GM23338 (cell line): ENCODE results near the gene TRIAP1. TPM values are rescaled to one million over a fixed set of nuclear protein-coding genes. Genes with fewer than 3 reads are reported as not detected.

Experiments
- ATAC-seq: fragments of 200-7000 bp; cut with Tn5 transposase; 3 replicates; pipeline ENCODE4 v1.9.1; 2020
- DNase-seq: peaks from one replicate; pipeline ENCODE4 v3.0.0-alpha.2; 2015; ENCODE audit warnings: low spot score
- H2AFZ ChIP-seq: fragments of 200-600 bp; sonication (generic); 2 replicates; pipeline ENCODE4 v1.8.0; 2016; ENCODE audit warnings: antibody characterized with exemption, mild to moderate bottlenecking, moderate library complexity
- H3F3A ChIP-seq: fragments of 200-600 bp; sonication (generic); replicated peaks from 2 replicates; pipeline ENCODE4 v1.8.0; 2017; ENCODE audit warnings: antibody characterized with exemption, mixed run types, low read depth
- H3K27ac ChIP-seq: fragments of 200-600 bp; sonication (generic); 2 replicates; pipeline ENCODE4 v1.6.1; 2016; ENCODE audit warnings: low read depth
- H3K27me3 ChIP-seq: fragments of 200-600 bp; sonication (generic); 2 replicates; pipeline ENCODE4 v1.8.0; 2016; ENCODE audit warnings: mild to moderate bottlenecking, mixed run types, moderate library complexity; ENCODE audit not compliant: insufficient read depth
- H3K36me3 ChIP-seq: fragments of 200-600 bp; sonication (generic); 2 replicates; pipeline ENCODE4 v1.8.0; 2016; ENCODE audit warnings: mild to moderate bottlenecking; ENCODE audit not compliant: insufficient read depth
- H3K4me1 ChIP-seq: fragments of 200-600 bp; sonication (generic); 2 replicates; pipeline ENCODE4 v1.8.0; 2016; ENCODE audit warnings: mild to moderate bottlenecking, moderate library complexity; ENCODE audit not compliant: insufficient read depth
- H3K4me2 ChIP-seq: fragments of 200-600 bp; sonication (generic); 2 replicates; pipeline ENCODE4 v1.7.1; 2017; ENCODE audit warnings: mixed run types
- H3K4me3 ChIP-seq: fragments of 200-600 bp; sonication (generic); 2 replicates; pipeline ENCODE4 v1.6.1; 2016; ENCODE audit warnings: mixed run types
- H3K79me2 ChIP-seq: fragments of 200-600 bp; sonication (generic); replicated peaks from 2 replicates; pipeline ENCODE4 v1.8.0; 2017; ENCODE audit warnings: mild to moderate bottlenecking; ENCODE audit not compliant: insufficient read depth
- H3K9me2 ChIP-seq: fragments of 200-600 bp; sonication (generic); 2 replicates; pipeline ENCODE4 v1.8.0; 2017; ENCODE audit not compliant: insufficient read depth
- H4K20me1 ChIP-seq: fragments of 200-600 bp; sonication (generic); replicated peaks from 2 replicates; pipeline ENCODE4 v1.8.0; 2017; ENCODE audit warnings: mild to moderate bottlenecking; ENCODE audit not compliant: insufficient read depth
- H3K27ac Mint-ChIP-seq: 2 replicates; pipeline ENCODE4 v1.8.0; 2020; ENCODE audit warnings: inconsistent platforms, mild to moderate bottlenecking, moderate library complexity, mixed read lengths
- H3K27me3 Mint-ChIP-seq: 3 replicates; pipeline ENCODE4 v1.8.0; 2022; ENCODE audit warnings: low read depth, mild to moderate bottlenecking, moderate library complexity, mixed read lengths, inconsistent platforms; ENCODE audit not compliant: insufficient read depth, poor library complexity
- H3K36me3 Mint-ChIP-seq: 3 replicates; pipeline ENCODE4 v1.8.0; 2021; ENCODE audit warnings: low read depth, mild to moderate bottlenecking, inconsistent platforms, moderate library complexity, mixed read lengths
- H3K4me1 Mint-ChIP-seq: 3 replicates; pipeline ENCODE4 v1.8.0; 2020; ENCODE audit warnings: mild to moderate bottlenecking, inconsistent platforms, mixed read lengths
- H3K4me3 Mint-ChIP-seq: 3 replicates; pipeline ENCODE4 v1.8.0; 2021; ENCODE audit warnings: moderate library complexity, mild to moderate bottlenecking, inconsistent platforms, mixed read lengths
- H3K9me3 Mint-ChIP-seq: 3 replicates; pipeline ENCODE4 v1.8.0; 2020; ENCODE audit warnings: moderate library complexity, mild to moderate bottlenecking, inconsistent platforms, mixed read lengths
- CREB1 ChIP-seq: fragments of 250-450 bp; sonication (Bioruptor Pico); IDR thresholded peaks from 2 replicates; pipeline ENCODE4 v1.5.0; 2020; ENCODE audit warnings: low read depth, mild to moderate bottlenecking, moderate library complexity
- CTCF ChIP-seq, 2 experiments: fragments of 200-600 bp in 1 of 2; sonication (generic) in 1 of 2; conservative IDR thresholded peaks; 2 replicates each; pipeline versions ENCODE4 v1.5.1 to v1.6.1; 2016 to 2017; ENCODE audit warnings: antibody characterized with exemption in 2 of 2, low read depth in 2 of 2, mild to moderate bottlenecking in 2 of 2, moderate library complexity in 1 of 2
- ETS1 ChIP-seq: IDR thresholded peaks from 2 replicates; pipeline ENCODE4 v1.6.1; 2016; ENCODE audit warnings: antibody characterized with exemption
- EZH2 ChIP-seq: fragments of 200-600 bp; sonication (generic); IDR thresholded peaks from one replicate; pipeline ENCODE4 v1.8.0; 2017; ENCODE audit warnings: antibody characterized with exemption, mild to moderate bottlenecking, low read depth; ENCODE audit not compliant: unreplicated experiment
- EZH2phosphoT487 ChIP-seq: fragments of 200-600 bp; sonication (generic); IDR thresholded peaks from one replicate; pipeline ENCODE4 v1.8.1; 2018; ENCODE audit warnings: antibody characterized with exemption; ENCODE audit not compliant: unreplicated experiment
- JUNB ChIP-seq: IDR thresholded peaks from one replicate; pipeline ENCODE4 v1.6.1; 2016; ENCODE audit warnings: antibody characterized with exemption; ENCODE audit not compliant: unreplicated experiment
- NANOG ChIP-seq: IDR thresholded peaks from 2 replicates; pipeline ENCODE4 v1.6.1; 2016; ENCODE audit warnings: antibody characterized with exemption, borderline replicate concordance
- POLR2AphosphoS5 ChIP-seq: IDR thresholded peaks from 2 replicates; pipeline ENCODE4 v1.6.1; 2016; ENCODE audit warnings: antibody characterized with exemption, low read depth
- REST ChIP-seq: IDR thresholded peaks from one replicate; pipeline ENCODE4 v1.6.1; 2018; ENCODE audit warnings: antibody characterized with exemption; ENCODE audit not compliant: unreplicated experiment
- STAT1 ChIP-seq: IDR thresholded peaks from one replicate; pipeline ENCODE4 v1.6.1; 2016; ENCODE audit warnings: antibody characterized with exemption; ENCODE audit not compliant: unreplicated experiment
- ZNF114 ChIP-seq: fragments of 250-450 bp; sonication (Bioruptor Pico); IDR thresholded peaks from 2 replicates; pipeline ENCODE4 v1.5.0; 2020; ENCODE audit warnings: mild to moderate bottlenecking, moderate library complexity
- ZNF331 ChIP-seq: fragments of 250-450 bp; sonication (Bioruptor Pico); IDR thresholded peaks from 2 replicates; pipeline ENCODE4 v1.5.0; 2020; ENCODE audit warnings: low read depth, mild to moderate bottlenecking, moderate library complexity
- ZNF462 ChIP-seq: fragments of 250-450 bp; sonication (Bioruptor Pico); IDR thresholded peaks from 2 replicates; pipeline ENCODE4 v1.5.0; 2020; ENCODE audit warnings: mild to moderate bottlenecking, moderate library complexity
- polyA plus RNA-seq: library from polyadenylated mRNA; unstranded; fragments of >200 nt; fragmentation: Nextera tagmentation; extraction: Ambion mirVana; gene quantifications from 2 replicates; pipeline ENCODE4 v1.2.1, GENCODE V29; 2016
- total RNA-seq: library from RNA; depleted of rRNA; stranded (reverse); fragments of >200 nt; shearing (Covaris generic); gene quantifications from 2 replicates; pipeline ENCODE4 v1.2.3, GENCODE V29; 2014

TRIAP1 gene
- total and polyA plus RNA-seq, 2 experiments from 2014 or later: 53.4 to 94.2 TPM

GRCh38 chr12:120469450-120470149 lies 23.4 kb upstream of the TRIAP1 start, which contains the start of gene SRSF9:
Gene SRSF9, minus strand, starts transcription at chr12:120469748. Its CDS starts 139 bp downstream, at chr12:120469609.
- H2AFZ ChIP-seq: peak within 1 kb of the TSS; percentile 99
- DNase-seq (peak; percentile 98), ATAC-seq (peak; percentile 86)
- H3K27me3 Mint-ChIP-seq: peaks cover 4% of the 10 kb centered on the region
- H3K4me1 ChIP-seq: peaks cover 11% of the 10 kb centered on the region; the same call in 1 of the 2 replicates
- peaks cover 37% of the 10 kb centered on the region for H3K36me3 Mint-ChIP-seq
- H3K36me3 ChIP-seq: peaks cover 15% of the 10 kb centered on the region
- H3F3A ChIP-seq: peaks cover 29% of the 10 kb centered on the region
- H3K4me2 ChIP-seq: peak within 1 kb of the TSS; percentile 88
- peak within 1 kb of the TSS; percentile 96 for H3K4me3 Mint-ChIP-seq
- H3K9me3 Mint-ChIP-seq: no peaks in the 10 kb centered on the region
- H3K79me2 ChIP-seq: peaks cover 45% of the 10 kb centered on the region
- 0 out of 2 replicates have a peak, but pooled peaks cover 2% of the 10 kb centered on the region for H3K27me3 ChIP-seq
- peak within 1 kb of the TSS; percentile 86 for H3K27ac Mint-ChIP-seq
- peak within 1 kb of the TSS; percentile 77 for H3K4me3 ChIP-seq
- TF ChIP-seq CREB1 (peak; percentile 45; the same call in 1 of the 2 replicates), ETS1 (peak; percentile 57), ZNF331 (CRISPR knock-in tag) (no peak), STAT1 (no peak), NANOG (no peak), EZH2 (no peak), ZNF462 (CRISPR knock-in tag) (no peak), EZH2phosphoT487 (no peak), ZNF114 (CRISPR knock-in tag) (no peak), REST (no peak), CTCF (conservative IDR thresholded peaks at IDR 0.05; ENCODE audit: low read depth in 2 of 2) (peak; percentile 66 to 86), POLR2AphosphoS5 (peak; percentile 88), JUNB (no peak)
- H3K27ac ChIP-seq: peak within 1 kb of the TSS; percentile 87
- H3K4me1 Mint-ChIP-seq: peaks cover 26% of the 10 kb centered on the region
- peaks cover 34% of the 10 kb centered on the region for H4K20me1 ChIP-seq
- H3K9me2 ChIP-seq: no peaks in the 10 kb centered on the region
